GM12865 (cell line): Measurements from ENCODE around the gene LY9.
"Not testable (repeated sequence)": the region's sequence is repeated elsewhere in the genome, so short reads cannot be mapped to it uniquely, and the experiment has no call there.

Source experiments
- DNase-seq: peaks from one replicate; pipeline ENCODE4 v3.0.0; 2010; ENCODE audit warnings: low read depth
- H3K4me3 ChIP-seq: 2 replicates; pipeline ENCODE4 v1.5.1; 2011; ENCODE audit warnings: mild to moderate bottlenecking, low read depth, low read length, control low read depth
- CTCF ChIP-seq: IDR thresholded peaks from 2 replicates; pipeline ENCODE4 v1.5.1; 2011; ENCODE audit warnings: low read length, control low read depth, low read depth, inconsistent platforms; ENCODE audit not compliant: insufficient read depth; ENCODE audit errors: missing control alignments

LY9 gene

DNA sequence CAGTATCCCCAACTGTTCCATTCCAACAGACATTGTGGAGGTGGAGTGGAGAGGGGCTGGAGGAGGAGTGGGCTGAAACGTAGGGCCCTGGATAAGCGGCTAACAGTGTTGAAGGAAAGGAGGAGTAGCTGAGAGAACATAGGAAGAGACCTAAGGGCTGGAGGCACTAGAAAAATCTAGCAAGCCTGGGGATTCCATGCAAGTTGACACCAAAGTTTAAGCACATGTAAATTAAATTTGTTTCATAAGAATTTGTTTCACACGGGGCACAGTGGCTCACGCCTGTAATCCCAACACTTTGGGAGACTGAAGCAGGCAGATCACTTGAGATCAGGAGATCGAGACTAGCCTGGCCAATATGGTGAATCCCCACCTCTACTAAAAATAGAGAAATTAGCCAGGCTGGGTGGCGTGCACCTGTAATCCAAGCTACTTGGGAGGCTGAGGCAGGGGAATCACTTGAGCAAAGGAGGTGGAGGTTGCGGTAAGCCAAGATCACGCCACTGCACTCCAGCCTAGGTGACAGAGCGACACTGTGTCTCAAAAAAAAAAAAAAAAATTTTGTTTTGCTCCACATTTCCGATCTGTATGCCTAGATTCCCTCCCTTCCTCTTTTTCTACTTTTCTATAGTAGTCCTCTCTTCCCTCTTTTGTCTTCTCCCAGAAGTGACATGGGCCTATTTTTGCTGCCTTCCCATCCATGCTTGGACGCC lies 67.2 kb downstream of the LY9 start:
- no peak for TF ChIP-seq CTCF
- H3K4me3 ChIP-seq = no peak overlapping the region
- no peak for DNase-seq

DNA sequence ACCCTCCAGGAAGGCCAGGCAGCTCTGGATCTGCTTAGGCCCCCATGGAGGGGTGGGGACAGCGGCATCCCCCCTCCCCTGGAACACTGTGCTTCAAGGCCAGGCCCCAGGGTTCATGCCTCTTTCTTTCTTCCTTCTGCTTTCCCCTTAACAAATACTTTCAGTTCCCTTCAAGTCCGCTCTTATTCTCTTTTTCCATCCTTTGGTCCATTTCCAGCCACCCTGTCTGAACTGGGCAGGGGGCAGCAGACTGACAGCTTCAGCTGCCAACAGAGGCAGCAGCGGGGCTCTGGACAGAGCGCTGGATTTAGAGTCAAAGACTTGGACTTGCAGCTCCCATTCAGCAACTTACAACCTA lies 67.8 kb downstream of the LY9 start:
- H3K4me3 ChIP-seq = no peak overlapping the region
- TF ChIP-seq CTCF = no peak
- no peak for DNase-seq

GRCh38 chr1:160864173-160864572 lies 68.2 kb downstream of the LY9 start:
- H3K4me3 ChIP-seq = no peak overlapping the region
- no peak for TF ChIP-seq CTCF
- no peak for DNase-seq

GRCh38 chr1:160865337-160865736 lies 69.4 kb downstream of the LY9 start:
- no peak overlapping the region for H3K4me3 ChIP-seq
- DNase-seq = no peak
- TF ChIP-seq CTCF = no peak

- H3K4me3 ChIP-seq = no peak overlapping the region
- DNase-seq = no peak
- TF ChIP-seq CTCF = no peak
These were observed 70.2 kb downstream of the LY9 start for GRCh38 chr1:160866001-160866694.

DNA sequence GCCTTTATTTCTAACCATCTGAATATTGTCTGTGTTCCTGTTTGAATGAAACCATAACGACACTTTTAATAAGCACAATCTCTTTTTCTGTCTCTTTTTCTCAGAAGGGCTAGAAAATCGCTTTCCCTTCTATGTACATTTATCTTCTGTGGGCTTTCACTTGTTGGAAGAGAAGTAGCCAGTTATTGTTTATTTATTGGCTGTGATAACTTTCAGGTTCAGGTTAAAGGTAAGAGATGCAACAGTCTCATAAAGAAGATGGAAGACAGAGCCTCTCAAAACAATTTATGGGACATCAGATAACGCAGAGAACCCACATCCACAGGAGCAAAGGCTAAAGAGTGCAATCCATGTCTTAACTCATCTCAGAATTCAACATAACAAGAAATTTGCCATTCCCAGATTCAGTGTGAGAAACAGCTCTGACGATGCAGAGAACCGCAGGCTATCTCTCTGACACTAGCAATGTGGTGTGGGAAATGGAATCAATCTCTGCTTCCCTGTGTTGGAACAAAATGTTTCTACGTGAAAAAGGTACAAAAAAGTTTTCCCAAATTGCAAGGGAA lies 70.8 kb downstream of the LY9 start:
- TF ChIP-seq CTCF = no peak
- no peak for DNase-seq
- H3K4me3 ChIP-seq = no peak overlapping the region

DNA sequence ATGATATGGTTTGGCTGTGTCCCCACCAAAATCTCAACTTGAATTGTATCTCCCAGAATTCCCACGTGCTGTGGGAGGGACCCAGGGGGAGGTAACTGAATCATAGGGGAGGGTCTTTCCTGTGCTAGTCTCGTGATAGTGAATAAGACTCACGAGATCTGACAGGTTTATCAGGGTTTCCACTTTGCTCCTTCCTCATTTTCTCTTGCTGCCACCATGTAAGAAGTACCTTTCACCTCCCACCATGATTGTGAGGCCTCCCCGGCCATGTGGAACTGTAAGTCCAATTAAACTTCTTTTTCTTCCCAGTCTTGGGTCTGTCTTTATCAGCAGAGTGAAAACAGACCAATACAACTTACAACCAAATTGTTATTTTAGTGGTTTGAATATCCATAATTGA lies 71.7 kb downstream of the LY9 start:
- H3K4me3 ChIP-seq, DNase-seq: not testable (repeated sequence)
